Measurements from ENCODE around the gene CABLES1. TPM values are rescaled to one million over a fixed set of nuclear protein-coding genes. Genes with fewer than 3 reads are reported as not detected.
A peak's percentile ranks its signal among the peaks of the same experiment; 100 is the strongest.

Gene CABLES1
- polyA plus RNA-seq, 1 of the 3 experiments (the other 2 are of a cell fraction): 2.2 TPM

DNA sequence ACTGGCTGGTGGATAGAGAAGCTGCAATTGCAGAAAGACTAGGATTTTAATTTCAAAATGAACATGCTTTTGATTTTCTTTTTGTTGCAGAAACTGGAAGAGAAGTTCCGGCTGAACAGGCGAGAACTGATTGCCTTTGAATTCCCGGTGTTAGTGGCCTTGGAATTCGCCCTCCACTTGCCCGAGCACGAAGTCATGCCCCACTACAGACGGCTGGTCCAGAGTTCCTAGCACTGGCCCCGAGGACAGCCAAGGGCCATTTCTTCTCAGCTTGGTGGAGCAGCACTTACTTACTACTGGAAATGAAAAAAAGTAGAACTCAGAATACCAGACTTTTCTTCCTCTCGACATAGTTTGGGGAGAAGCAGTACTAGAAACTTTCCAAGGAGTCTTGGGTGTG, 121.9 kb downstream of the CABLES1 start:
- no peak overlapping the region for H3K27ac ChIP-seq (ENCODE audit: low read depth in 2 of 2, low read length in 1 of 2)
- H4K20me1 ChIP-seq (ENCODE audit: insufficient read depth): no peaks in the 10 kb centered on the region
- no peaks in the 10 kb centered on the region for H3K9me2 ChIP-seq
- no peaks in the 10 kb centered on the region for H3K27me3 ChIP-seq (ENCODE audit: insufficient read depth)
- ChIA-PET POLR2A (no interaction called here), CTCF (interaction anchor here (1.5 kb wide), 2 partner anchors 29 to 122 kb away, joined by 3 to 4 read pairs; no protein-coding TSS in a partner anchor)
- no peak for DNase-seq
- H3K4me2 ChIP-seq: no peak overlapping the region
- no peaks in the 10 kb centered on the region for H3K79me2 ChIP-seq (ENCODE audit: insufficient read depth)
- WGBS (ENCODE audit: low lambda C conversion rate): 94% methylated on average over 9 of the region's 9 CpGs
- H3K9ac ChIP-seq: no peak overlapping the region
- peaks cover 0 to 14% of the 10 kb centered on the region in 2 experiments for H3K36me3 ChIP-seq (replicated peaks in 1 of 2; ENCODE audit: control insufficient read depth in 1 of 2, insufficient read depth in 2 of 2, low read length in 1 of 2)
- TF ChIP-seq, protein P1, sequence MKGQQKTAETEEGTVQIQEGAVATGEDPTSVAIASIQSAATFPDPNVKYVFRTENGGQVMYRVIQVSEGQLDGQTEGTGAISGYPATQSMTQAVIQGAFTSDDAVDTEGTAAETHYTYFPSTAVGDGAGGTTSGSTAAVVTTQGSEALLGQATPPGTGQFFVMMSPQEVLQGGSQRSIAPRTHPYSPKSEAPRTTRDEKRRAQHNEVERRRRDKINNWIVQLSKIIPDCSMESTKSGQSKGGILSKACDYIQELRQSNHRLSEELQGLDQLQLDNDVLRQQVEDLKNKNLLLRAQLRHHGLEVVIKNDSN (IDR thresholded peaks at IDR 0.05; ENCODE audit: borderline replicate concordance, low read depth): no peak
- TF ChIP-seq TEAD4 (IDR thresholded peaks at IDR 0.05; ENCODE audit: borderline replicate concordance, insufficient read depth) (no peak), RAD21 (IDR thresholded peaks at IDR 0.05; ENCODE audit: low read length) (no peak), MEF2A (IDR thresholded peaks at IDR 0.05; ENCODE audit: borderline replicate concordance, low read depth) (no peak), ELF1 (IDR thresholded peaks at IDR 0.05) (no peak), SIN3A (IDR thresholded peaks at IDR 0.05; ENCODE audit: borderline replicate concordance, low read depth, low read length) (no peak), GATA2 (CRISPR knock-in tag; IDR thresholded peaks at IDR 0.05) (no peak), SMC3 (IDR thresholded peaks at IDR 0.05; ENCODE audit: low read depth, low read length) (no peak), FOXJ3 (CRISPR knock-in tag; IDR thresholded peaks at IDR 0.05) (no peak)
- H3K4me3 ChIP-seq (ENCODE audit: low read depth in 2 of 2, low read length in 1 of 2): no peak overlapping the region
- H2AFZ ChIP-seq (ENCODE audit: low read depth): no peak overlapping the region
- no peaks in the 10 kb centered on the region for H3K9me3 ChIP-seq
- H3F3A ChIP-seq (replicated peaks; ENCODE audit: insufficient read depth): peaks cover 31% of the 10 kb centered on the region
- H3K4me1 ChIP-seq (ENCODE audit: control insufficient read depth in 1 of 2, insufficient read depth in 2 of 2, low read depth in 1 of 2, low read length in 1 of 2): peaks cover 28 to 37% of the 10 kb centered on the region in 2 experiments

DNA sequence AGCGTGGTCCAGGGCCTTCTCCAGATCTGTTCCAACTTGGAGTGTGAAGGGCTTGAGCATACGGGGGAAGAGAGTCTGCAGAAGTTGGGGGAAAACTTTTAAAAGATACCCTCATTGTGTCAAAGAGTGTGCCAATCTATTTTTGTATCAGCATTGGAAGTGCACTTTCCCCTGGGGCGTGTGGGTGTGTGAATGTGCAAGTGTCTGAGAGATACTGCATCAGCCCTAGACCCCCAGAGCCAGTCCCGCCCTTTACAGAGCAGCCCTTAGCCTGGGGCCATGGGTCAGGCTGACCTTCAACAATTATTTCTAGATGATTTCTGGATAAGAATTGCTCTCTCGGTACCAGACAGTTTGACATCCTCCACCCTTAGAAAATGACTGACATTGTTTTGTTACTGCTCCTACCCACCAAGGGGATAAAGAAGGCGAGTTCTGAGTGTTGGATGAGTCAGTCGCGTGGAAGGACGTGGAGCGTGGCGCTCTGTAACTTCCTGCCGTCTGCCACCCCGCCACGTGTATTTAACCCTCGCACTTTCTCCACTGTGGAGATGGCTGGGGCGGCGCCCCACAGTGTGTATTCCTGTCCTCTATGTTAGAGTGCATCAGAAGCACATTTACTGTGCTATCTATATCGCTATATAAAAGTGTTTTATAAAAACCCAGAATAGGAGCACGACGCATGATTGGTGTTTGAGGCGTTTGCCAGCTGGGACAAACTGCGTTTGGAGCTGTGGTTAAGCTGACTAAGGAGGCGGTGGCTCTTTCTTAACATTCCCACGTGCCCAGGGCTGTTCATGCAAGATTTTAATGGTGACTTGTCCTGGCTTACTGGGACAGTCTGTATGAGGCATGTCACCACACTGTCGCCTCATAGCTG, 122.6 kb downstream of the CABLES1 start:
- ChIA-PET CTCF (interaction anchor here (1.2 to 1.5 kb wide), 3 partner anchors 29 to 121 kb away, joined by 3 to 4 read pairs (median 4); no protein-coding TSS in a partner anchor), POLR2A (no interaction called here)
- no peak overlapping the region for H3K4me3 ChIP-seq (ENCODE audit: low read depth in 2 of 2, low read length in 1 of 2)
- WGBS (ENCODE audit: low lambda C conversion rate): 85% methylated on average over 25 of the region's 25 CpGs
- no peaks in the 10 kb centered on the region for H3K27me3 ChIP-seq (ENCODE audit: insufficient read depth)
- H3K4me2 ChIP-seq: 0 out of 2 replicates have a peak overlapping the region, but pooled peaks have one; percentile 79
- peaks cover 31% of the 10 kb centered on the region for H3F3A ChIP-seq (replicated peaks; ENCODE audit: insufficient read depth)
- no peaks in the 10 kb centered on the region for H4K20me1 ChIP-seq (ENCODE audit: insufficient read depth)
- H3K9me3 ChIP-seq: no peaks in the 10 kb centered on the region
- no peaks in the 10 kb centered on the region for H3K79me2 ChIP-seq (ENCODE audit: insufficient read depth)
- H3K9ac ChIP-seq: no peak overlapping the region
- H3K4me1 ChIP-seq (ENCODE audit: control insufficient read depth in 1 of 2, insufficient read depth in 2 of 2, low read depth in 1 of 2, low read length in 1 of 2): peaks cover 28 to 37% of the 10 kb centered on the region in 2 experiments
- peak overlapping the region; percentile 87 to 90; a peak in 1 of 4 replicates for H3K27ac ChIP-seq (ENCODE audit: low read depth in 2 of 2, low read length in 1 of 2)
- no peak overlapping the region for H2AFZ ChIP-seq (ENCODE audit: low read depth)
- H3K9me2 ChIP-seq: no peaks in the 10 kb centered on the region
- TF ChIP-seq FOXJ3 (CRISPR knock-in tag; IDR thresholded peaks at IDR 0.05) (no peak), CHD2 (IDR thresholded peaks at IDR 0.05; ENCODE audit: low read length, partially characterized antibody) (no peak), YY1 (IDR thresholded peaks at IDR 0.05; ENCODE audit: low read depth) (no peak), TCF12 (IDR thresholded peaks at IDR 0.05) (no peak), SMC3 (IDR thresholded peaks at IDR 0.05; ENCODE audit: low read depth, low read length) (no peak), RCOR1 (IDR thresholded peaks at IDR 0.05; ENCODE audit: low read length) (no peak), GATA2 (CRISPR knock-in tag; IDR thresholded peaks at IDR 0.05) (no peak), TAF1 (IDR thresholded peaks at IDR 0.05; ENCODE audit: borderline replicate concordance, low read depth, low read length) (no peak)
- TF ChIP-seq, protein P1 (IDR thresholded peaks at IDR 0.05; ENCODE audit: borderline replicate concordance, low read depth): no peak
- no peak for DNase-seq
- H3K36me3 ChIP-seq (replicated peaks in 1 of 2; ENCODE audit: control insufficient read depth in 1 of 2, insufficient read depth in 2 of 2, low read length in 1 of 2): peaks cover 0 to 14% of the 10 kb centered on the region in 2 experiments
